ENCODE measurements around the gene ARL16. TPM values are rescaled to one million over a fixed set of nuclear protein-coding genes. Genes with fewer than 3 reads are reported as not detected.

Gene ARL16
- total RNA-seq, 1 donor from 2014 or later: 55.2 TPM

DNA sequence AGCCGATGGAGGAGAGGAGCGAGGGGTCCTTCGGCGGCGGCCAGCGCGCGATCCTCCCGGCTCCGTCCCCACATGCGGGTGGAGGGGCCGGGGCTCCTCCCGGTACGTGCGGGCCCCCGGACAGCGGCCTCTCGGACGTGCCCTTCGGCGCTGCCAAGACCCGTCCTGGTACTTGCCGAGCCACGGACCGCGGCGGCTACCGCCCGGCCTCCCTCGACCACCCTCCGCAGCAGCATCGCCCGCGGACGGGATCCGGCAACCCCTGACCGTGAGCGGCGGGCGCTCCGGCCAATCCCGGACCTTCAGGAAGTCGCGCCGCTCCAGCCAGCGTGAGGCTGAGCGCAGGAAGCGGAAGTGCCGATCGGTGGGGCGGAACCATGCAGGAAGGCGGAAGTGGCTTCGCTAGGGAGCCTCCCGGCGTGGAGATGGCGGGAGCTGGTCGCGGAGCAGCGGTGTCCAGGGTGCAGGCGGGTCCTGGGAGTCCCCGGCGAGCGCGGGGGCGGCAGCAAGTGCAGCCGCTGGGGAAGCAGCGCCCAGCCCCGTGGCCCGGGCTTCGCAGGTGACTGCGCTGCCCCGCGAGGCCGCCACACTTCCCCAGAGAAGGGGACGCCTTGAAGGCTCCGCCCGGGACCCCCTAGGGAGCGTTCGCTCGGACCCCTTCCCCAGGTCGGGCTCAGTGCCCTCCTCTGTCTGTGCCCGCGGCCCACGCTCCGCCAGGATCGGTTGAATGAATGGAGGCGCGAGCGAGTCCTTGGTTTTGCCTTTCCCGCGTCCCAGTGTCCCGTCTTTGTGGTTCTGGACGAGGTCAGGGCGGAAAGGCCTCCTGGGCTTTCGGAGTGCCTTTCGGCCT lies 17.0 kb downstream of the ARL16 start, which contains the start of the genes CCDC137 and OXLD1:
Gene CCDC137, plus strand, starts transcription at position 396 of the 850 bp plus-strand sequence. Its CDS starts 30 bp downstream, at position 426.
Gene OXLD1, minus strand, starts transcription at position 264 of the 850 bp plus-strand sequence. Its CDS starts 28 bp downstream, at position 236.
- Mint-ChIP-seq H3K36me3 (ENCODE audit: unreplicated experiment) (no peaks in the 10 kb centered on the region), H3K9me3 (ENCODE audit: unreplicated experiment) (peaks cover 3% of the 10 kb centered on the region), H3K4me3 (ENCODE audit: unreplicated experiment) (peak within 1 kb of the TSS; percentile 98), H3K27me3 (ENCODE audit: unreplicated experiment) (peaks cover 2% of the 10 kb centered on the region), H3K27ac (ENCODE audit: unreplicated experiment) (peak within 1 kb of the TSS; percentile 93), H3K4me1 (ENCODE audit: low read depth, unreplicated experiment) (peaks cover 18% of the 10 kb centered on the region)
- DNase-seq: peak; percentile 98
- no peak for TF ChIP-seq CTCF (IDR thresholded peaks at IDR 0.05; ENCODE audit: partially characterized antibody, unreplicated experiment)

DNA sequence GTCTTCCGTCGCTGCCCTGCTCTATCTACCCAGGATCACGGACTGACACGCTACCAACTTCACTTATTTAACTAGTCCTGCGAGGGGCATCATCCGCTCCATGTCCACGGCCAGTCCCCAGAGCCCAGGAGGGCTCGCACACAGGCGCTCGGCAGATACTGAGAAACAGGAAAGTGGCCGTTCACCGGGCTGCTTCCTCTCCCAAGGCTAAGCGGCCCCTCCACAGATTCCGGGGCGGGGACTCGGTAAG lies 17.6 kb downstream of the ARL16 start:
- no peaks in the 10 kb centered on the region for H3K36me3 Mint-ChIP-seq (ENCODE audit: unreplicated experiment)
- peaks cover 18% of the 10 kb centered on the region for H3K4me1 Mint-ChIP-seq (ENCODE audit: low read depth, unreplicated experiment)
- peaks cover 2% of the 10 kb centered on the region for H3K27me3 Mint-ChIP-seq (ENCODE audit: unreplicated experiment)
- peak overlapping the region; percentile 93 for H3K27ac Mint-ChIP-seq (ENCODE audit: unreplicated experiment)
- H3K9me3 Mint-ChIP-seq (ENCODE audit: unreplicated experiment): peaks cover 3% of the 10 kb centered on the region
- TF ChIP-seq CTCF (IDR thresholded peaks at IDR 0.05; ENCODE audit: partially characterized antibody, unreplicated experiment): no peak
- H3K4me3 Mint-ChIP-seq (ENCODE audit: unreplicated experiment): peak overlapping the region; percentile 98
- DNase-seq: no peak

- Mint-ChIP-seq H3K36me3 (ENCODE audit: unreplicated experiment) (no peaks in the 10 kb centered on the region), H3K9me3 (ENCODE audit: unreplicated experiment) (peaks cover 3% of the 10 kb centered on the region), H3K4me1 (ENCODE audit: low read depth, unreplicated experiment) (peaks cover 18% of the 10 kb centered on the region), H3K4me3 (ENCODE audit: unreplicated experiment) (peak overlapping the region; percentile 98), H3K27me3 (ENCODE audit: unreplicated experiment) (peaks cover 2% of the 10 kb centered on the region), H3K27ac (ENCODE audit: unreplicated experiment) (peak overlapping the region; percentile 93)
- no peak for TF ChIP-seq CTCF (IDR thresholded peaks at IDR 0.05; ENCODE audit: partially characterized antibody, unreplicated experiment)
- no peak for DNase-seq
These were observed 18.1 kb downstream of the ARL16 start for GRCh38 chr17:81665205-81666091.

DNA sequence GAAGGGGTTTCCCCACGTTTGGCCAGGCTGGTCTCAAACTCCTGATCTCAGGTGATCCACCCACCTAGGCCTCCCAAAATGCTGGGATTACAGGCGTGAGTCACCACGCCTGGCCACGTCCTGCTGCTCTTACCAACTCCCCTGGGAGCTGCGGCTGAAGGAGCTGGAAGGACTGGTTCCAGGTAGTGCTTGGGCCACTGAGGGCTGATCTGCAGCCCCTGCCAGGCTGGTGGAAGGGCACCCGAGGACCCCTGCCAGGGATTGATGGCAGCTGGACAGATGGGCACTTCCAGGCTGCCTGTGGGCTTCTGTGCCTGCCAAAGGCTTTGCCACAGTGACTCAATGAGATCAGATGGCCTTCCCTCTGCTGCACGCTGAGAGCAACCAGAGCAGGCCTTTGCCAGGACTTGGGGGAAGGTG lies 19.5 kb downstream of the ARL16 start:
- TF ChIP-seq CTCF (IDR thresholded peaks at IDR 0.05; ENCODE audit: partially characterized antibody, unreplicated experiment): no peak
- H3K36me3 Mint-ChIP-seq (ENCODE audit: unreplicated experiment): no peaks in the 10 kb centered on the region
- H3K4me3 Mint-ChIP-seq (ENCODE audit: unreplicated experiment): no peak overlapping the region
- no peak overlapping the region for H3K27ac Mint-ChIP-seq (ENCODE audit: unreplicated experiment)
- peaks cover 4% of the 10 kb centered on the region for H3K9me3 Mint-ChIP-seq (ENCODE audit: unreplicated experiment)
- H3K27me3 Mint-ChIP-seq (ENCODE audit: unreplicated experiment): peaks cover 2% of the 10 kb centered on the region
- H3K4me1 Mint-ChIP-seq (ENCODE audit: low read depth, unreplicated experiment): peaks cover 18% of the 10 kb centered on the region
- DNase-seq: no peak

All from glutamatergic neuron (in vitro differentiated cells).